ENCODE results near the gene MACROD2.

GRCh38 chr20:15289337-15289736 is 1294.0 kb downstream of the MACROD2 start:
- no peak for TF ChIP-seq CTCF (IDR thresholded peaks at IDR 0.05)
- TF ChIP-seq POLR2A (IDR thresholded peaks at IDR 0.05), result no peak
- TF ChIP-seq POLR2AphosphoS5 (IDR thresholded peaks at IDR 0.05), result no peak

Data from suprapubic skin (tissue), 4 donors.